SK-N-SH (cell line): ENCODE measurements around the gene EFCAB12.

Source experiments
- CTCF ChIP-seq: fragments of 200-600 bp; sonication (generic); IDR thresholded peaks from 2 replicates; pipeline ENCODE4 v1.6.1; 2017; ENCODE audit warnings: antibody characterized with exemption, mild to moderate bottlenecking, moderate library complexity
- EP300 ChIP-seq, 2 experiments: IDR thresholded peaks; 2 replicates each; pipeline versions ENCODE4 v1.4.0 to v1.6.1; 2012; ENCODE audit warnings: borderline replicate concordance in 1 of 2, low read depth in 1 of 2, low read length in 1 of 2
- FOXJ3 ChIP-seq: sonication (generic); formaldehyde crosslinking; IDR thresholded peaks from 2 replicates; pipeline ENCODE4 v1.5.1; 2020; ENCODE audit warnings: mild to moderate bottlenecking, missing genetic modification reagents
- FOXM1 ChIP-seq: IDR thresholded peaks from 2 replicates; pipeline ENCODE4 v1.4.0; 2012; ENCODE audit warnings: low read depth, mild to moderate bottlenecking
- GABPA ChIP-seq: IDR thresholded peaks from 2 replicates; pipeline ENCODE4 v1.4.0; 2012; ENCODE audit warnings: low read depth, mild to moderate bottlenecking
- GATA2 ChIP-seq: sonication (generic); formaldehyde crosslinking; IDR thresholded peaks from 2 replicates; pipeline ENCODE4 v1.5.0; 2020; ENCODE audit warnings: mild to moderate bottlenecking, missing genetic modification reagents
- MEF2A ChIP-seq: IDR thresholded peaks from 2 replicates; pipeline ENCODE4 v1.4.0; 2012; ENCODE audit warnings: low read depth, borderline replicate concordance
- NRF1 ChIP-seq: IDR thresholded peaks from 2 replicates; pipeline ENCODE4 v1.6.1; 2012; ENCODE audit warnings: low read depth, mild to moderate bottlenecking, low read length
- PBX3 ChIP-seq: IDR thresholded peaks from 2 replicates; pipeline ENCODE4; 2012
- SIN3A ChIP-seq: IDR thresholded peaks from 2 replicates; pipeline ENCODE4 v1.6.1; 2012; ENCODE audit warnings: low read depth, mild to moderate bottlenecking, low read length, moderate library complexity, borderline replicate concordance
- TEAD4 ChIP-seq: IDR thresholded peaks from 2 replicates; pipeline ENCODE4 v1.4.0; 2012; ENCODE audit warnings: mild to moderate bottlenecking, borderline replicate concordance; ENCODE audit not compliant: insufficient read depth

- TF ChIP-seq MEF2A (no peak), SIN3A (no peak), EP300 (IDR thresholded peaks at IDR 0.05; ENCODE audit: borderline replicate concordance in 1 of 2, low read depth in 1 of 2, low read length in 1 of 2) (no peak), CTCF (no peak), GABPA (no peak), TEAD4 (no peak), FOXJ3 (no peak), NRF1 (no peak), FOXM1 (no peak), PBX3 (no peak), GATA2 (CRISPR knock-in tag) (no peak)
These were observed 50.8 kb downstream of the EFCAB12 start for GRCh38 chr3:129377615-129378014.
